ENCODE data around the gene FAM89B. TPM values are rescaled to one million over a fixed set of nuclear protein-coding genes. Genes with fewer than 3 reads are reported as not detected.

The FAM89B gene
- total and polyA plus RNA-seq, 2 donors (not counting 3 experiments of a cell fraction or from before 2014, with no cell fraction given): 63.1 to 153 TPM

DNA sequence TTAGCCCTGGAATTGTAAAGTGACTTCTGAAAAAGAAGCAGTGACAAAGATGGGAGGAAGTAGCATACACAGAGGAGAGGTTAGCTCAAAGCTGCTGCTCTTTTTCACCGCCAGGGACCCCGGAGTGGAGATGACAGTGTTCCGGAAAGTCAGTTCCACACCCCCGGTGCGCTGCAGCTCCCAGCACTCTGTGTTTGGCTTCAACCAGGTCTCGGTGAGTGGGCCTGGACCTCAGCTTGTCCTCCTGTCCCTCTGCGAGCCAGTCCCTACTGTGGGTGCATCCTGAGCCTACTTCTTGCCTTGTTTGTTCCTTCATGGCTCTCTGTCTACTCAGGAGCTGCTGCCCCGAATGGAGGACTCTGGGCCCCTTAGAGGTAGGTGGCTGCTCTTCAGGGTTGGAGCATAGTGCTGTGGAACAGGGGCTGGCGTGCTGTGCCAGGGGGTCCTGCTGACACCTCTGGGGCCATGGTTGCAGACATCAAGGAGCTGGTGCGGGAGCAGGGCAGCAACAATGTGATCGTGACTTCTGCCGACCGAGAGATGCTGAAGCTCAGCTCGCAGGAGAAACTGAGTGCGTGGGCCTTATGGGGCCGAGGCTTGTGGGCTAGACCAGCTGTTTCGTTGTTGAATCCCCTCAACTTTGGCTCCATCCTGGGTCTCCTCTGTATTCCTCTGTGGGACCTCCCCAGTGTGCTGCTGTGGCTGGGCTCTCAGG lies 45.0 kb downstream of the FAM89B start:
- H2AFZ ChIP-seq (ENCODE audit: low read depth, low read length): no peak overlapping the region
- H3K4me1 ChIP-seq (ENCODE audit: control insufficient read depth, extremely low read depth, insufficient read depth, low read length): peaks cover 22% of the 10 kb centered on the region
- no peak overlapping the region for H3K9ac ChIP-seq (replicated peaks; ENCODE audit: extremely low read depth, insufficient read depth, low read length)
- H3K79me2 ChIP-seq (ENCODE audit: control insufficient read depth, insufficient read depth, low read length): peaks cover 40% of the 10 kb centered on the region
- no peak overlapping the region for H3K27ac ChIP-seq (ENCODE audit: insufficient read depth, low read depth, low read length)
- H3K27me3 ChIP-seq (ENCODE audit: control insufficient read depth in 2 of 2, insufficient read depth in 2 of 2, low read length in 2 of 2): no peaks in the 10 kb centered on the region
- H4K20me1 ChIP-seq (replicated peaks; ENCODE audit: control insufficient read depth, extremely low read depth, insufficient read depth, low read length): no peaks in the 10 kb centered on the region
- H3K36me3 ChIP-seq (ENCODE audit: control insufficient read depth in 2 of 2, extremely low read depth in 1 of 2, insufficient read depth in 2 of 2, low read length in 2 of 2): peaks cover 0 to 37% of the 10 kb centered on the region in 2 experiments
- no peak for DNase-seq (ENCODE audit: low read depth, low spot score)
- TF ChIP-seq FOS (IDR thresholded peaks at IDR 0.05; ENCODE audit: borderline replicate concordance, insufficient read depth, low read length) (no peak), POLR2A (IDR thresholded peaks at IDR 0.05; ENCODE audit: low read depth, low read length) (no peak), EZH2 (IDR thresholded peaks at IDR 0.05; ENCODE audit: borderline replicate concordance, low read depth, low read length, severe bottlenecking) (no peak), MYC (IDR thresholded peaks at IDR 0.05; ENCODE audit: low read depth, low read length) (no peak), JUN (IDR thresholded peaks at IDR 0.05; ENCODE audit: borderline replicate concordance, insufficient read depth, insufficient read length, low read depth) (no peak), POLR2AphosphoS5 (IDR thresholded peaks at IDR 0.05; ENCODE audit: insufficient read depth, low read depth, low read length) (no peak), GATA2 (IDR thresholded peaks at IDR 0.05; ENCODE audit: insufficient read depth, insufficient read length, low read depth, low read length) (no peak)
- TF ChIP-seq, protein P1, sequence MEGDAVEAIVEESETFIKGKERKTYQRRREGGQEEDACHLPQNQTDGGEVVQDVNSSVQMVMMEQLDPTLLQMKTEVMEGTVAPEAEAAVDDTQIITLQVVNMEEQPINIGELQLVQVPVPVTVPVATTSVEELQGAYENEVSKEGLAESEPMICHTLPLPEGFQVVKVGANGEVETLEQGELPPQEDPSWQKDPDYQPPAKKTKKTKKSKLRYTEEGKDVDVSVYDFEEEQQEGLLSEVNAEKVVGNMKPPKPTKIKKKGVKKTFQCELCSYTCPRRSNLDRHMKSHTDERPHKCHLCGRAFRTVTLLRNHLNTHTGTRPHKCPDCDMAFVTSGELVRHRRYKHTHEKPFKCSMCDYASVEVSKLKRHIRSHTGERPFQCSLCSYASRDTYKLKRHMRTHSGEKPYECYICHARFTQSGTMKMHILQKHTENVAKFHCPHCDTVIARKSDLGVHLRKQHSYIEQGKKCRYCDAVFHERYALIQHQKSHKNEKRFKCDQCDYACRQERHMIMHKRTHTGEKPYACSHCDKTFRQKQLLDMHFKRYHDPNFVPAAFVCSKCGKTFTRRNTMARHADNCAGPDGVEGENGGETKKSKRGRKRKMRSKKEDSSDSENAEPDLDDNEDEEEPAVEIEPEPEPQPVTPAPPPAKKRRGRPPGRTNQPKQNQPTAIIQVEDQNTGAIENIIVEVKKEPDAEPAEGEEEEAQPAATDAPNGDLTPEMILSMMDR (IDR thresholded peaks at IDR 0.05; ENCODE audit: extremely low read depth in 1 of 2, insufficient read depth in 1 of 2, low read depth in 1 of 2, low read length in 2 of 2): no peak
- TF ChIP-seq, protein P2, sequence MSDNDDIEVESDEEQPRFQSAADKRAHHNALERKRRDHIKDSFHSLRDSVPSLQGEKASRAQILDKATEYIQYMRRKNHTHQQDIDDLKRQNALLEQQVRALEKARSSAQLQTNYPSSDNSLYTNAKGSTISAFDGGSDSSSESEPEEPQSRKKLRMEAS (IDR thresholded peaks at IDR 0.05; ENCODE audit: insufficient read depth, insufficient read length): no peak
- H3K4me2 ChIP-seq (ENCODE audit: insufficient read depth, low read length): no peak overlapping the region
- POLR2A ChIA-PET: no interaction called here
- FAIRE-seq: no peak
- BruUV-seq (replicated peaks): no TSS peak
- intact Hi-C loops (cut with micrococcal nuclease): no loop called here
- CTCF ChIA-PET: interaction anchor here (1.2 kb wide), 1 partner anchor 9 kb away, joined by 5 read pairs; no protein-coding TSS in a partner anchor
- H3K9me3 ChIP-seq (replicated peaks; ENCODE audit: control insufficient read depth, insufficient read depth, low read length): no peaks in the 10 kb centered on the region
- no peaks in the 10 kb centered on the region for H3K9me1 ChIP-seq (replicated peaks; ENCODE audit: control insufficient read depth, extremely low read depth, insufficient read depth, low read length)
- no peak overlapping the region for H3K4me3 ChIP-seq (replicated peaks in 1 of 3; ENCODE audit: insufficient read depth in 1 of 3, low read depth in 1 of 3, low read length in 3 of 3)
- dilution Hi-C loops (cut with MboI; ENCODE audit: extremely low pct_ligation_motif_present, low sequenced_read_pairs): no loop called here

Measured in endothelial cell of umbilical vein (primary cell).